Endodermal cell (in vitro differentiated cells): ENCODE data around the gene FTMT. TPM values are rescaled to one million over a fixed set of nuclear protein-coding genes. Genes with fewer than 3 reads are reported as not detected.

ENCODE experiments used
- DNase-seq: peaks from one replicate; pipeline ENCODE4 v3.0.0-alpha.2; 2017
- H3K27ac ChIP-seq: 2 replicates; pipeline ENCODE4 v1.5.1; 2013; ENCODE audit warnings: mild to moderate bottlenecking, low read depth, low read length, moderate library complexity
- H3K27me3 ChIP-seq: 2 replicates; pipeline ENCODE4 v1.6.1; 2013; ENCODE audit warnings: mild to moderate bottlenecking, low read length, moderate library complexity; ENCODE audit not compliant: insufficient read depth, control insufficient read depth, poor library complexity, severe bottlenecking
- H3K36me3 ChIP-seq: 2 replicates; pipeline ENCODE4 v1.7.0; 2013; ENCODE audit warnings: mild to moderate bottlenecking, low read length, moderate library complexity; ENCODE audit not compliant: control insufficient read depth, insufficient read depth
- H3K4me1 ChIP-seq: one replicate; pipeline ENCODE4 v1.7.0; 2013; ENCODE audit warnings: low read length; ENCODE audit not compliant: control insufficient read depth, insufficient read depth
- H3K4me3 ChIP-seq: 2 replicates; pipeline ENCODE4 v1.5.1; 2013; ENCODE audit warnings: mild to moderate bottlenecking, low read length, moderate library complexity
- H3K9ac ChIP-seq: 2 replicates; pipeline ENCODE4 v1.6.1; 2013; ENCODE audit warnings: mild to moderate bottlenecking, low read length, moderate library complexity; ENCODE audit not compliant: poor library complexity, severe bottlenecking; ENCODE audit errors: extremely low read depth
- H3K9me3 ChIP-seq: 2 replicates; pipeline ENCODE4 v1.6.1; 2013; ENCODE audit warnings: mild to moderate bottlenecking, low read length, moderate library complexity; ENCODE audit not compliant: control insufficient read depth
- H3K27ac Mint-ChIP-seq: 2 replicates; pipeline ENCODE4 v1.8.0; 2020; ENCODE audit warnings: mixed read lengths
- H3K27me3 Mint-ChIP-seq: 2 replicates; pipeline ENCODE4 v1.8.0; 2021; ENCODE audit warnings: mild to moderate bottlenecking, mixed read lengths; ENCODE audit not compliant: insufficient read depth
- H3K36me3 Mint-ChIP-seq: 2 replicates; pipeline ENCODE4 v1.8.0; 2020; ENCODE audit warnings: low read depth, mixed read lengths
- H3K4me1 Mint-ChIP-seq: 2 replicates; pipeline ENCODE4 v1.8.0; 2020; ENCODE audit warnings: mixed read lengths
- H3K4me3 Mint-ChIP-seq: 2 replicates; pipeline ENCODE4 v1.8.0; 2020; ENCODE audit warnings: mild to moderate bottlenecking, moderate library complexity, mixed read lengths
- H3K9me3 Mint-ChIP-seq: 2 replicates; pipeline ENCODE4 v1.8.0; 2020; ENCODE audit warnings: mild to moderate bottlenecking, mixed read lengths
- CTCF ChIP-seq: fragments of 200-600 bp; sonication (generic); conservative IDR thresholded peaks from 2 replicates; pipeline ENCODE4 v1.5.0; 2021; ENCODE audit warnings: antibody characterized with exemption, mild to moderate bottlenecking
- whole genome bisulfite sequencing, 2 experiments: methylation state at CpG; one replicate each; pipeline versions ENCODE4 v1.1.5 to v1.1.7; 2013; ENCODE audit warnings: missing lambda C conversion rate in 2 of 2, mixed read lengths in 1 of 2; ENCODE audit not compliant: insufficient coverage in 1 of 2, insufficient read length in 1 of 2; 5-methylcytosine and 5-hydroxymethylcytosine counted together
- total RNA-seq, 2 donors: library from RNA; stranded (reverse); fragmentation: NEBNext Ultra II Directional in 1 of 2; extraction: Animal tissue kit (Norgen Biotek cat#: 25700) in 1 of 2; gene quantifications; 2 replicates in 1 of 2; 3 replicates in 1 of 2; pipeline ENCODE4 v1.2.1, GENCODE V29; 2021

FTMT gene
- total RNA-seq, 2 donors from 2014 or later: not detected

- Histone ChIP-seq H3K9ac (no peak overlapping the region), H3K4me3 (no peak overlapping the region), H3K36me3 (no peaks in the 10 kb centered on the region), H3K4me1 (no peaks in the 10 kb centered on the region), H3K27me3 (no peaks in the 10 kb centered on the region), H3K9me3 (no peaks in the 10 kb centered on the region), H3K27ac (peak overlapping the region; percentile 74)
- Mint-ChIP-seq H3K36me3 (no peaks in the 10 kb centered on the region), H3K9me3 (peaks cover 7% of the 10 kb centered on the region), H3K4me3 (no peak overlapping the region), H3K27ac (no peak overlapping the region), H3K27me3 (peaks cover 8% of the 10 kb centered on the region), H3K4me1 (no peaks in the 10 kb centered on the region)
- no peak for TF ChIP-seq CTCF
- no peak for DNase-seq
- WGBS, 2 experiments: 97% methylated on average over 2 of the region's 2 CpGs; no CpG with 5 or more reads in 1 of the 2 experiments
Measured at GRCh38 chr5:121834021-121834420, 17.7 kb upstream of the FTMT start.

- Mint-ChIP-seq H3K4me3 (no peak overlapping the region), H3K9me3 (no peaks in the 10 kb centered on the region), H3K4me1 (peaks cover 7% of the 10 kb centered on the region), H3K36me3 (no peaks in the 10 kb centered on the region), H3K27ac (no peak overlapping the region), H3K27me3 (no peaks in the 10 kb centered on the region)
- no peak overlapping the region for H3K4me3 ChIP-seq
- H3K27me3 ChIP-seq: no peaks in the 10 kb centered on the region
- no peaks in the 10 kb centered on the region for H3K36me3 ChIP-seq
- H3K4me1 ChIP-seq: no peaks in the 10 kb centered on the region
- H3K9me3 ChIP-seq: no peaks in the 10 kb centered on the region
- no peak for TF ChIP-seq CTCF
- DNase-seq: no peak
- no peak overlapping the region for H3K27ac ChIP-seq
- H3K9ac ChIP-seq: no peak overlapping the region
Measured at GRCh38 chr5:121841892-121842291, 9.8 kb upstream of the FTMT start.

- no peaks in the 10 kb centered on the region for H3K27me3 ChIP-seq
- TF ChIP-seq CTCF: no peak
- 80 to 88% methylated on average over 2 to 3 of the region's 4 CpGs for WGBS, 2 experiments
- DNase-seq: no peak
- H3K4me1 ChIP-seq: no peaks in the 10 kb centered on the region
- no peak overlapping the region for H3K9ac ChIP-seq
- no peaks in the 10 kb centered on the region for H3K36me3 ChIP-seq
- H3K27ac ChIP-seq: no peak overlapping the region
- Mint-ChIP-seq H3K4me3 (no peak overlapping the region), H3K4me1 (no peaks in the 10 kb centered on the region), H3K27ac (no peak overlapping the region), H3K36me3 (no peaks in the 10 kb centered on the region), H3K27me3 (no peaks in the 10 kb centered on the region), H3K9me3 (peaks cover 13% of the 10 kb centered on the region)
- H3K9me3 ChIP-seq: peaks cover 13% of the 10 kb centered on the region
- no peak overlapping the region for H3K4me3 ChIP-seq
Measured at GRCh38 chr5:121850272-121850671, 1.4 kb upstream of the FTMT start.
